ENCODE results near the gene ABCA13. TPM values are rescaled to one million over a fixed set of nuclear protein-coding genes. Genes with fewer than 3 reads are reported as not detected.
A peak's percentile ranks its signal among the peaks of the same experiment; 100 is the strongest.

The ABCA13 gene
- polyA plus RNA-seq, 3 donors = 0.10 to 0.41 (median 0.37) TPM

- Histone ChIP-seq H2AFZ (ENCODE audit: insufficient read depth, low read depth, low read length, poor library complexity, severe bottlenecking) (no peak overlapping the region), H3K27me3 (ENCODE audit: control insufficient read depth in 2 of 2, insufficient read depth in 2 of 2, low read length in 2 of 2) (no peaks in the 10 kb centered on the region), H3K4me2 (replicated peaks; ENCODE audit: extremely low read depth, low read length, poor library complexity, severe bottlenecking) (no peak overlapping the region), H3K36me3 (replicated peaks in 1 of 2; ENCODE audit: control insufficient read depth in 1 of 2, insufficient read depth in 2 of 2, low read length in 2 of 2) (no peaks in the 10 kb centered on the region), H3K9ac (ENCODE audit: insufficient read depth, low read length, poor library complexity, severe bottlenecking) (no peak overlapping the region), H3K4me3 (replicated peaks in 1 of 3; ENCODE audit: low read depth in 2 of 3, low read length in 3 of 3) (no peak overlapping the region), H3K9me3 (replicated peaks in 1 of 2; ENCODE audit: control insufficient read depth in 1 of 2, insufficient read depth in 1 of 2, low read length in 2 of 2) (no peaks in the 10 kb centered on the region), H3K27ac (ENCODE audit: low read depth in 1 of 2, low read length in 2 of 2) (no peak overlapping the region), H4K20me1 (ENCODE audit: insufficient read depth, low read length) (no peaks in the 10 kb centered on the region), H3K4me1 (ENCODE audit: control insufficient read depth in 1 of 2, insufficient read depth in 2 of 2, low read length in 2 of 2) (no peaks in the 10 kb centered on the region), H3K79me2 (ENCODE audit: insufficient read depth, low read length) (no peaks in the 10 kb centered on the region)
- Mint-ChIP-seq H3K9me3 (peaks cover 0 to 1% (median 0%) of the 10 kb centered on the region in 7 donors), H3K27ac (no peak overlapping the region), H3K4me3 (no peak overlapping the region), H3K4me1 (no peaks in the 10 kb centered on the region), H3K36me3 (no peaks in the 10 kb centered on the region), H3K27me3 (ENCODE audit: low read depth in 3 of 3) (peaks cover 0 to 4% (median 1%) of the 10 kb centered on the region in 3 donors)
- WGBS (ENCODE audit: insufficient coverage) = 100% methylated on average over 1 of the region's 2 CpGs
- no peak for DNase-seq
- TF ChIP-seq CTCF (IDR thresholded peaks at IDR 0.05) = no peak
- intact Hi-C loops (cut with micrococcal nuclease) = no loop called here
These were observed 22.9 kb upstream of the ABCA13 start for GRCh38 chr7:48148311-48148710.

- H3K36me3 ChIP-seq (replicated peaks in 1 of 2; ENCODE audit: control insufficient read depth in 1 of 2, insufficient read depth in 2 of 2, low read length in 2 of 2) = no peaks in the 10 kb centered on the region
- H3K9me3 ChIP-seq (replicated peaks in 1 of 2; ENCODE audit: control insufficient read depth in 1 of 2, insufficient read depth in 1 of 2, low read length in 2 of 2) = no peaks in the 10 kb centered on the region
- H3K79me2 ChIP-seq (ENCODE audit: insufficient read depth, low read length) = no peaks in the 10 kb centered on the region
- no peaks in the 10 kb centered on the region for H3K27me3 ChIP-seq (ENCODE audit: control insufficient read depth in 2 of 2, insufficient read depth in 2 of 2, low read length in 2 of 2)
- no peaks in the 10 kb centered on the region for H3K36me3 Mint-ChIP-seq
- no peaks in the 10 kb centered on the region for H4K20me1 ChIP-seq (ENCODE audit: insufficient read depth, low read length)
- no peaks in the 10 kb centered on the region for H3K4me1 ChIP-seq (ENCODE audit: control insufficient read depth in 1 of 2, insufficient read depth in 2 of 2, low read length in 2 of 2)
- peaks cover 0 to 4% (median 1%) of the 10 kb centered on the region in 3 donors for H3K27me3 Mint-ChIP-seq (ENCODE audit: low read depth in 3 of 3)
- no peak overlapping the region for H2AFZ ChIP-seq (ENCODE audit: insufficient read depth, low read depth, low read length, poor library complexity, severe bottlenecking)
- H3K9me3 Mint-ChIP-seq = peaks cover 0 to 1% (median 0%) of the 10 kb centered on the region in 7 donors
- intact Hi-C loops (cut with micrococcal nuclease) = no loop called here
- no peak overlapping the region for H3K27ac ChIP-seq (ENCODE audit: low read depth in 1 of 2, low read length in 2 of 2)
- H3K27ac Mint-ChIP-seq = peak overlapping the region in 1 of 7 donors; percentile 65
- no peak for TF ChIP-seq CTCF (IDR thresholded peaks at IDR 0.05)
- H3K4me1 Mint-ChIP-seq = no peaks in the 10 kb centered on the region
- no peak for DNase-seq
- no peak overlapping the region for H3K9ac ChIP-seq (ENCODE audit: insufficient read depth, low read length, poor library complexity, severe bottlenecking)
- no peak overlapping the region for H3K4me2 ChIP-seq (replicated peaks; ENCODE audit: extremely low read depth, low read length, poor library complexity, severe bottlenecking)
- H3K4me3 ChIP-seq (replicated peaks in 1 of 3; ENCODE audit: low read depth in 2 of 3, low read length in 3 of 3) = no peak overlapping the region
- H3K4me3 Mint-ChIP-seq = peak overlapping the region in 1 of 2 donors; percentile 26
These were observed 22.2 kb upstream of the ABCA13 start for GRCh38 chr7:48149058-48149457.
